Vagina (tissue), 2 donors: ENCODE results near the gene PEA15. TPM values are rescaled to one million over a fixed set of nuclear protein-coding genes. Genes with fewer than 3 reads are reported as not detected.

Experiments used
- DNase-seq, 2 donors: peaks; one replicate each; pipeline ENCODE4 v3.0.0-alpha.2; 2017; ENCODE audit errors: extremely low spot score in 2 of 2
- H3K27ac ChIP-seq: fragments of 200-600 bp; sonication (generic); one replicate; pipeline ENCODE4 v1.5.1; 2019
- H3K27me3 ChIP-seq: fragments of 200-600 bp; sonication (generic); one replicate; pipeline ENCODE4 v1.5.1; 2019
- H3K36me3 ChIP-seq, 2 donors: fragments of 200-600 bp; sonication (generic); one replicate each; pipeline ENCODE4 v1.5.1; 2017 to 2019
- H3K4me1 ChIP-seq: fragments of 200-600 bp; sonication (generic); one replicate; pipeline ENCODE4 v1.5.1; 2019
- H3K4me3 ChIP-seq, 2 donors: fragments of 200-600 bp; sonication (generic); 1 replicate in 1 of 2; 2 replicates in 1 of 2; pipeline ENCODE4 v1.5.1; 2016 to 2019
- H3K9me3 ChIP-seq: fragments of 200-600 bp; sonication (generic); one replicate; pipeline ENCODE4 v1.5.1; 2019
- POLR2A ChIP-seq, 2 donors: fragments of 450-650 bp; IDR thresholded peaks; one replicate each; pipeline ENCODE4 v1.6.1; 2017; ENCODE audit warnings: antibody characterized with exemption in 2 of 2, mild to moderate bottlenecking in 2 of 2, moderate library complexity in 2 of 2
- POLR2AphosphoS5 ChIP-seq, 2 donors: sonication (generic); formaldehyde crosslinking; IDR thresholded peaks; one replicate each; pipeline ENCODE4 v1.9.0; 2017; ENCODE audit warnings: antibody characterized with exemption in 2 of 2, mild to moderate bottlenecking in 2 of 2, low read depth in 1 of 2; ENCODE audit not compliant: insufficient read depth in 1 of 2
- intact Hi-C: fragments of 100-400 bp; cut with DNase I; formaldehyde crosslinking; loops from one replicate; pipeline ENCODE4 v1.15.1; 2023
- total RNA-seq: library from RNA; depleted of rRNA; stranded (reverse); fragments of >200 nt; gene quantifications from one replicate; pipeline ENCODE4 v1.2.3, GENCODE V29; 2016
- TF ChIP-seq, protein P1 (sequence below), 3 experiments: fragments of 450-650 bp in 2 of 3; fragments of 200-600 bp in 1 of 3; sonication (generic) in 1 of 3; IDR thresholded peaks; one replicate each; pipeline ENCODE4 v1.5.1; 2017 to 2019; ENCODE audit warnings: antibody characterized with exemption in 3 of 3, mild to moderate bottlenecking in 2 of 3, moderate library complexity in 2 of 3

PEA15 gene
- total RNA-seq, 1 donor from 2014 or later, result 89.1 TPM

DNA sequence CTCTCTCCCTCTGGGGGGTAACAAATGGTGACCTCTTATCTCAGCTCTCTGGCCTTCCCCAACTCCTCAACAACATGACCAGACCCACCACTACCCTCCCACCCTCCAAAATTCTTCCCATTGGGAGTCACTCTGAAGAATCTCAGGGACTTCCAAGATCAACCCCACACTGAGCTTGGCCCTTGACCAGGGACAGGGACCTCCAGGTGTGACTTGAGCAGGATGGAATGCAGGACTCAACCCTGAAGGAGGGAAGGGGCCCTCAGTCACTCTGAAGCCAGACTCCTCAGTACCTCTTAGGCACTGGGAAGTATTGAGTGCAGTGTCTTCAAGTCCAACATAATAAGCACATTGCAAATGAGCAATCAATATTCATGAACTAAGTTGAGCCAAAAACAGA is 12.9 kb upstream of the PEA15 start:
- intact Hi-C loops, result loop anchor here (5.0 kb wide), 1 partner anchor 100 kb away; no protein-coding TSS in a partner anchor
- Histone ChIP-seq H3K9me3 (no peaks in the 10 kb centered on the region), H3K36me3 (no peaks in the 10 kb centered on the region), H3K4me3 (no peak overlapping the region), H3K27me3 (no peaks in the 10 kb centered on the region), H3K4me1 (peaks cover 19% of the 10 kb centered on the region), H3K27ac (no peak overlapping the region)
- TF ChIP-seq, protein P1, sequence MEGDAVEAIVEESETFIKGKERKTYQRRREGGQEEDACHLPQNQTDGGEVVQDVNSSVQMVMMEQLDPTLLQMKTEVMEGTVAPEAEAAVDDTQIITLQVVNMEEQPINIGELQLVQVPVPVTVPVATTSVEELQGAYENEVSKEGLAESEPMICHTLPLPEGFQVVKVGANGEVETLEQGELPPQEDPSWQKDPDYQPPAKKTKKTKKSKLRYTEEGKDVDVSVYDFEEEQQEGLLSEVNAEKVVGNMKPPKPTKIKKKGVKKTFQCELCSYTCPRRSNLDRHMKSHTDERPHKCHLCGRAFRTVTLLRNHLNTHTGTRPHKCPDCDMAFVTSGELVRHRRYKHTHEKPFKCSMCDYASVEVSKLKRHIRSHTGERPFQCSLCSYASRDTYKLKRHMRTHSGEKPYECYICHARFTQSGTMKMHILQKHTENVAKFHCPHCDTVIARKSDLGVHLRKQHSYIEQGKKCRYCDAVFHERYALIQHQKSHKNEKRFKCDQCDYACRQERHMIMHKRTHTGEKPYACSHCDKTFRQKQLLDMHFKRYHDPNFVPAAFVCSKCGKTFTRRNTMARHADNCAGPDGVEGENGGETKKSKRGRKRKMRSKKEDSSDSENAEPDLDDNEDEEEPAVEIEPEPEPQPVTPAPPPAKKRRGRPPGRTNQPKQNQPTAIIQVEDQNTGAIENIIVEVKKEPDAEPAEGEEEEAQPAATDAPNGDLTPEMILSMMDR (IDR thresholded peaks at IDR 0.05), result no peak
- TF ChIP-seq POLR2A (IDR thresholded peaks at IDR 0.05) (no peak), POLR2AphosphoS5 (IDR thresholded peaks at IDR 0.05; ENCODE audit: insufficient read depth in 1 of 2, low read depth in 1 of 2) (no peak)
- DNase-seq, result no peak

DNA sequence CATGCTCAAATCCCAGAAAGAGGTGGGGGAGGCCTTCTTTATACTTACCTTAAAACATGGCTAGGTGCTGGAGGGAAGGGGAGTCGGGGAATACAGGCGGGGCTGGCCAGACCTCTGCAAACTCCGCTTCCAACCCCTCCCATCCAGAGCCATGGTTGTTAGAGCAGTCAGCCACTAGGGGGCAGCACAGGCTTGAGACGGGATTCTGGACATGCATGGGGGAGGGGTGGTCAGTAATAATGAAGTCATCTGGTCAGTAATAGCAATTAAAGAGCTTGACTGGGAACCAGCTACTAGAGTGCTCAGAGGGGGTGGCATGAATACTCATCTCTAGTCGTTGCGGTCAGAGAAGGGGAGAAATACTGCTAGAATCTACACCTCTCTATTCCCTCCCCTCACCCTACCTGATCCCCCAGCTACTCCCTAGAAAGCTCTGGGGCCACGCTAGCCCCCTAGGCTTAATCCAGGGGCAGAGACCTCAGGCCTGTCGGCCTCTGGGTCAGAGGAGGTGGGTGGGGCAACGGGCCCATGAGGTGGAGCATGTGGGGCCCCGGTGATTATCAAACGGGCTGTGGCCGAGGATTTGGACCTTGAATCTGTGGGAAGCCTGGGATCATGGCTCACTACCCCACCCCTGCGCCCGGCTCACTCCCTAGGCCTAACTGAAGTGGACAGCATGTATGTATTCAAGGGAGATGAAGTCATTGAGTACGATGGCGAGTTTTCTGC is 11.9 kb upstream of the PEA15 start:
- DNase-seq, result no peak
- H3K4me3 ChIP-seq, result no peak overlapping the region
- intact Hi-C loops, result loop anchor here (5.0 kb wide), 1 partner anchor 99 kb away; no protein-coding TSS in a partner anchor

DNA sequence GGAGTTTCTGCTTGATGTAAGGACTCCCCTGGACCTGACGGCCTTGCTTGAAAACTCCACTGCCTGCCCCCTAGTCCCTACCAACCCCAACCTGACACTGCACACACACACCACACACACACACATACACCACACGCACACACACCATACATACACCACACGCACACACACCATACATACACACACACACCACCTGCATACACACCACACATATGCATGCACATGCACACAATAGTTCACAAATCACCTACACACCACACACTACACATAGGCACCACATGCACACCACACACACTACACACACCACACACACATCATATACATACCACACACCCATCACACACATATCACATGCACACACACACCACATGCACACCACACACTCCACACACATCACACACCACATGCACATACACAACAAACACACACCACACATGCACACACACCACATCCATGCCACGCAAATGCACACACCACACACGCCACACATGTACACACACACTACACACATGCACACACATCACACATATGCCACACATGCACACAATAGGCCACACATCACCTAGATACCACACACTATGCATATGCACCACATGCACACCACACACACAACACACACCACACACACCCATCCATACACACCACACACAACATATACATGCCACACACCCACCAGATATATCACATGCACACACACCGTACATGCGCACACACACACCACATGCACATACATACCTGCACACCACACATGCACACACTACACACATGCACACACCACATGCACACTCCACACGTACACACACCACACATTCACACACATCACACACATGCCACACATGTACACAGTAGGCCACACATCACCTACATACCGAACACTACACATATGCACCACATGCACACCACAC is 11.1 kb upstream of the PEA15 start:
- intact Hi-C loops, result loop anchor here (5.0 kb wide), 1 partner anchor 98 kb away; no protein-coding TSS in a partner anchor
- H3K27ac ChIP-seq, result no peak overlapping the region
- DNase-seq, result no peak
- TF ChIP-seq, protein P1 (IDR thresholded peaks at IDR 0.05), result no peak
- no peak for TF ChIP-seq POLR2A (IDR thresholded peaks at IDR 0.05)
- no peak for TF ChIP-seq POLR2AphosphoS5 (IDR thresholded peaks at IDR 0.05; ENCODE audit: insufficient read depth in 1 of 2, low read depth in 1 of 2)
- no peaks in the 10 kb centered on the region for H3K9me3 ChIP-seq
- no peak overlapping the region for H3K4me3 ChIP-seq
- no peaks in the 10 kb centered on the region for H3K27me3 ChIP-seq
- H3K4me1 ChIP-seq, result peaks cover 19% of the 10 kb centered on the region
- H3K36me3 ChIP-seq, result no peaks in the 10 kb centered on the region

More for the DNA sequence above, 11.9 kb upstream of the PEA15 start:
- Histone ChIP-seq H3K27ac (no peak overlapping the region), H3K4me1 (peaks cover 19% of the 10 kb centered on the region), H3K36me3 (no peaks in the 10 kb centered on the region), H3K27me3 (no peaks in the 10 kb centered on the region), H3K9me3 (no peaks in the 10 kb centered on the region)
- TF ChIP-seq POLR2A (IDR thresholded peaks at IDR 0.05) (no peak), POLR2AphosphoS5 (IDR thresholded peaks at IDR 0.05; ENCODE audit: insufficient read depth in 1 of 2, low read depth in 1 of 2) (peak in 1 of 2 donors; percentile 67)
- TF ChIP-seq, protein P1 (IDR thresholded peaks at IDR 0.05), result peak; percentile 84 to 99 (median 99)

DNA sequence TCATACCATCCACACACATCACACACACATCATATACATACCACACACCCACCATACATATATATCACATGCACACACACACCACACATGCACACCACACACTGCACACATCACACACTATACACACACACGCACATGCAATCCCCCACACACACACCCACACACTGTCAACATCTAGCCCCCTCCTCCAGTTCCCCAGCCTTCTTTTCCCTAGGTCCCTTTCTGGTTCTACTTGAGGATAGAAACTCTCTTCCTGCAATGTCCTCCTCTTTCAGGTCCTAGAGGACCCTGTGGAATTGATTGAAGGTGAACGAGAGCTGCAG is 10.5 kb upstream of the PEA15 start:
- Histone ChIP-seq H3K4me1 (peaks cover 15% of the 10 kb centered on the region), H3K27ac (no peak overlapping the region), H3K36me3 (no peaks in the 10 kb centered on the region), H3K9me3 (no peaks in the 10 kb centered on the region), H3K4me3 (no peak overlapping the region), H3K27me3 (no peaks in the 10 kb centered on the region)
- no peak for TF ChIP-seq POLR2A (IDR thresholded peaks at IDR 0.05)
- TF ChIP-seq POLR2AphosphoS5 (IDR thresholded peaks at IDR 0.05; ENCODE audit: insufficient read depth in 1 of 2, low read depth in 1 of 2), result no peak
- TF ChIP-seq, protein P1 (IDR thresholded peaks at IDR 0.05), result no peak
- DNase-seq, result no peak
- intact Hi-C loops, result loop anchor here (5.0 kb wide), 1 partner anchor 98 kb away; no protein-coding TSS in a partner anchor
